Measurements from ENCODE around the gene SERPINE1.

GRCh38 chr7:101108330-101108857 is 18.5 kb upstream of the SERPINE1 start:
- TF ChIP-seq CTCF (IDR thresholded peaks at IDR 0.05) (no peak), POLR2A (IDR thresholded peaks at IDR 0.05) (no peak), EP300 (IDR thresholded peaks at IDR 0.05) (no peak)
